Stomach (tissue), 9 donors: ENCODE measurements around the gene PDLIM7. TPM values are rescaled to one million over a fixed set of nuclear protein-coding genes. Genes with fewer than 3 reads are reported as not detected.

Experiments
- DNase-seq, 2 donors: peaks; one replicate each; pipeline versions ENCODE4 v3.0.0 to v3.0.0-alpha.2; 2013 to 2019
- H3K27ac ChIP-seq, 5 donors: fragments of 200-600 bp in 4 of 5; sonication (generic) in 4 of 5; one replicate each; pipeline ENCODE4 v1.5.1; 2013 to 2019; ENCODE audit warnings: mild to moderate bottlenecking in 1 of 5, moderate library complexity in 1 of 5
- H3K27me3 ChIP-seq, 3 donors: fragments of 200-600 bp; sonication (generic); one replicate each; pipeline ENCODE4 v1.5.1; 2017 to 2019; ENCODE audit warnings: mixed run types in 1 of 3
- H3K36me3 ChIP-seq, 4 donors: fragments of 200-600 bp; sonication (generic); 1 replicate in 3 of 4; 2 replicates in 1 of 4; pipeline ENCODE4 v1.5.1; 2016 to 2019
- H3K4me1 ChIP-seq, 4 donors: fragments of 200-600 bp; sonication (generic); one replicate each; pipeline ENCODE4 v1.5.1; 2016 to 2019
- H3K4me3 ChIP-seq, 4 donors: fragments of 200-600 bp; sonication (generic) in 3 of 4; one replicate each; pipeline ENCODE4 v1.5.1; 2016 to 2019; ENCODE audit warnings: mild to moderate bottlenecking in 1 of 4
- H3K9me3 ChIP-seq, 4 donors: fragments of 200-600 bp; sonication (generic); one replicate each; pipeline ENCODE4 v1.5.1; 2016 to 2019
- CTCF ChIP-seq, 7 experiments: fragments of 450-650 bp in 4 of 7; fragments of 200-600 bp in 3 of 7; sonication (generic) in 3 of 7; IDR thresholded peaks; one replicate each; pipeline ENCODE4 v1.5.1; 2016 to 2019; ENCODE audit warnings: antibody characterized with exemption in 7 of 7, control low read depth in 2 of 7, mild to moderate bottlenecking in 1 of 7
- EP300 ChIP-seq: sonication (generic); formaldehyde crosslinking; IDR thresholded peaks from one replicate; pipeline ENCODE4 v1.6.1; 2017; ENCODE audit warnings: antibody characterized with exemption
- POLR2A ChIP-seq, 4 donors: fragments of 450-650 bp; IDR thresholded peaks; one replicate each; pipeline ENCODE4 v1.6.1; 2016; ENCODE audit warnings: antibody characterized with exemption in 4 of 4, control low read depth in 2 of 4, mild to moderate bottlenecking in 1 of 4, moderate library complexity in 1 of 4
- POLR2AphosphoS5 ChIP-seq, 3 donors: sonication (generic); formaldehyde crosslinking; IDR thresholded peaks; one replicate each; pipeline ENCODE4 v1.6.1; 2016; ENCODE audit warnings: antibody characterized with exemption in 3 of 3
- WGBS, 5 donors: extraction: QIAGEN DNeasy Blood & Tissue Kit in 3 of 5; methylation state at CpG; one replicate each; pipeline versions ENCODE4 v1.1.5 to v1.1.7; 2013 to 2018; 5-methylcytosine and 5-hydroxymethylcytosine counted together
- intact Hi-C: fragments of 100-400 bp; cut with DNase I; formaldehyde crosslinking; loops from one replicate; pipeline ENCODE4 v1.15.1; 2023; ENCODE audit warnings: low total_unique reads
- polyA plus RNA-seq, 3 donors: library from polyadenylated mRNA; stranded (reverse); fragments of 200-250 nt; gene quantifications; one replicate each; pipeline ENCODE4 v1.2.3, GENCODE V29; 2013
- total RNA-seq, 5 donors: library from RNA; depleted of rRNA; stranded (reverse); fragments of >200 nt; gene quantifications; one replicate each; pipeline versions ENCODE4 v1.1.0 to v1.2.3, GENCODE V29; 2014 to 2016
- donor health status: healthy with polysubstance abuse.
- donor health status: Bipolar disorder and iron deficiency.
- donor health status: healthy.

Gene PDLIM7
- total and polyA plus RNA-seq, 8 donors: 14.6 to 142 (median 86.8) TPM

GRCh38 chr5:177519463-177520235 is 22.2 kb upstream of the PDLIM7 start:
- Histone ChIP-seq H3K36me3 (peaks cover 37 to 67% (median 64%) of the 10 kb centered on the region in 4 donors), H3K4me3 (no peak overlapping the region), H3K27me3 (no peaks in the 10 kb centered on the region), H3K27ac (peak overlapping the region in 1 of 5 donors; percentile 5), H3K9me3 (no peaks in the 10 kb centered on the region), H3K4me1 (peaks cover 8 to 31% (median 27%) of the 10 kb centered on the region in 4 donors)
- WGBS, 5 donors: 81 to 93% (median 84%) methylated on average over 13 of the region's 13 CpGs
- DNase-seq: no peak
- intact Hi-C loops: no loop called here
- no peak for TF ChIP-seq POLR2A (IDR thresholded peaks at IDR 0.05)
- no peak for TF ChIP-seq POLR2AphosphoS5 (IDR thresholded peaks at IDR 0.05)
- no peak for TF ChIP-seq EP300
- TF ChIP-seq CTCF (IDR thresholded peaks at IDR 0.05): no peak

DNA sequence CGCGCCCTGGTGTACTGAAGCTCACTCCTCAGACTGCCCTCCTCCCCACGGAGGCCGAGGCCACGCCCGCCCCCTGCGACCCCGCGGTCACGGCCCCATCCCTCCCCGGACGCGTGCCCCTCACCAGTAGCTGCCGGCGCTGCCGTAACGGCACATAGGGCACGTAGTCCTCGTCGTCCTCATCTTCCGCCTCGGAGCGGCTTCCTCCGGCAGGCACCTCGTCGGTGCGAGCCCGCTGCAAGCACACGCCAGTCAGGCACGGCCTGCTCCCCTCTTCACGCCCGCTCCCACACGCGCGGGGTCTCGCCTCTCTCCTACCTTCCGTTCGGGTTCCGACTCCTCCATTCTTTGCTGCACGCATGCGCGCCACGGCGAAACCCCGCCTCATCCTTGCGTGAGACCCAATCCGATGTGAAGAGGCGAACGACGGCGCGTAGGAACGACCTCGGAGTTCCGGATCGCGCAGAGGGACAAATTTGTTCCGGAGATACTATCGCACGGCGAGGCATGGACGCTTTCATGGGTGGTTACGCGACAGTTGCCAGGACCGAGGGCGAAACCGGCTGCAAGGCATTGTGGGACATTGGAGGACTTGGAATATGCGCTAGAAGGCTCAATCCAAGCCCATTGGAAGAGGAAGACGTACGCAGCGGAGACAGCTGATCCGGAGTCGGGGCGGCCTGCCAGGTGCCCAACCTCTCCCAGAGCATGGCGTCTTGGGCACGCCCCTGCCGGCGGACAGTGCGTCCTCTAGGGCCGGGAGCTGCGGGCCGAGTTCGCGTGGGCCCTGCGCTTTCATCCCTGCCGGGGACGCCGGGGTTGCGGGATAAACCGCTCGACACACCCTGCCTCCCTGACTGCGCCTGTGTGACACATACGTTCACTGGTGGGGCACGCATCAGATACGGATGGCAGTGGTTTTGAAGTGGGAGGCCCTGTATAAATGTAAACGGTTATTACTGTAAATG is 19.5 kb upstream of the PDLIM7 start, which contains the start of gene DDX41:
Gene DDX41, minus strand, starts transcription at position 361 of the 968 bp plus-strand sequence. Its CDS starts 16 bp downstream, at position 345.
- peaks cover 8 to 39% (median 30%) of the 10 kb centered on the region in 4 donors for H3K4me1 ChIP-seq
- peak within 1 kb of the TSS; percentile 91 to 100 (median 97) for H3K4me3 ChIP-seq
- H3K27ac ChIP-seq: peak within 1 kb of the TSS; percentile 80 to 91 (median 87)
- H3K27me3 ChIP-seq: no peaks in the 10 kb centered on the region
- TF ChIP-seq EP300 (no peak), CTCF (IDR thresholded peaks at IDR 0.05) (no peak), POLR2A (IDR thresholded peaks at IDR 0.05) (no peak), POLR2AphosphoS5 (IDR thresholded peaks at IDR 0.05) (peak; percentile 87 to 99 (median 94))
- intact Hi-C loops: no loop called here
- no peaks in the 10 kb centered on the region for H3K9me3 ChIP-seq
- DNase-seq: peak; percentile 97 to 99
- H3K36me3 ChIP-seq: peaks cover 52 to 67% (median 64%) of the 10 kb centered on the region in 4 donors
- 0 to 1% (median 0%) methylated on average over 72 to 96 of the region's 96 CpGs for WGBS, 5 donors

DNA sequence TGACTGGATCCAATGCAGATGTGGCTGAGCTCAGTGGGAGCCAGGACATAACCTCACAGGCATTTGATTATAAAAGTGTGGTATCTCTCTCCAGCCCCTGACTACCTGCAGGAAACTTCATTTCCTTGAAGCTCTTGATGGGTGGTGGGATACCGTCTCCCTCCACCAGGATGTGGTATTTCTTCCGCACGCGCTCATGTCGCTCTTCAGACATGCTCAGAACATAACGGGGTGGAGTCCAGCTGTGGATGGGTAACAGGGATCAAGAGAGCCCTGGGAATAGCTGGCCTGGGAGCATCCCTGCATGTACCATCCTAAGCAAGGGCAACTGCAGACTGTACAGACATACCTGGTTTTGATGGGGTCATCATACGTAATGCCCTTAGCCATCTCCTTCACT is 18.2 kb upstream of the PDLIM7 start:
- WGBS, 5 donors: 77 to 91% (median 86%) methylated on average over 7 of the region's 7 CpGs
- peaks cover 51 to 67% (median 64%) of the 10 kb centered on the region in 4 donors for H3K36me3 ChIP-seq
- no peak for DNase-seq

More for the DNA sequence above, 18.2 kb upstream of the PDLIM7 start:
- intact Hi-C loops: no loop called here
- H3K27ac ChIP-seq: no peak overlapping the region
- peaks cover 8 to 39% (median 32%) of the 10 kb centered on the region in 4 donors for H3K4me1 ChIP-seq
- no peaks in the 10 kb centered on the region for H3K9me3 ChIP-seq
- no peaks in the 10 kb centered on the region for H3K27me3 ChIP-seq
- TF ChIP-seq POLR2A (IDR thresholded peaks at IDR 0.05) (no peak), EP300 (no peak), POLR2AphosphoS5 (IDR thresholded peaks at IDR 0.05) (no peak), CTCF (IDR thresholded peaks at IDR 0.05) (no peak)
- peak overlapping the region in 3 of 4 donors; percentile 91 to 100 (median 99) for H3K4me3 ChIP-seq
